SK-N-SH treated with all-trans-retinoic acid at 6 μM for 48 hours (cell line): ENCODE measurements around the gene CUBN.

Experiments
- ATAC-seq: fragments of 200-7000 bp; cut with Tn5 transposase; 3 replicates; pipeline ENCODE4 v1.9.1; 2020; ENCODE audit warnings: mild to moderate bottlenecking, moderate library complexity
- ARNTL ChIP-seq: fragments of 450-650 bp; formaldehyde crosslinking; IDR thresholded peaks from 2 replicates; pipeline ENCODE4 v1.5.0; 2020; ENCODE audit warnings: low read depth, mild to moderate bottlenecking, moderate library complexity, borderline replicate concordance
- BACH2 ChIP-seq: fragments of 250-450 bp; sonication (Bioruptor Pico); IDR thresholded peaks from 2 replicates; pipeline ENCODE4 v1.9.0; 2021; ENCODE audit warnings: mild to moderate bottlenecking, borderline replicate concordance
- CREB5 ChIP-seq: fragments of 250-450 bp; sonication (Bioruptor Pico); IDR thresholded peaks from 2 replicates; pipeline ENCODE4 v1.5.1; 2020; ENCODE audit warnings: low read depth, mild to moderate bottlenecking, moderate library complexity
- CSRNP3 ChIP-seq: fragments of 250-450 bp; sonication (Bioruptor Pico); IDR thresholded peaks from 2 replicates; pipeline ENCODE4 v1.5.1; 2021; ENCODE audit warnings: mild to moderate bottlenecking, moderate library complexity
- ESRRG ChIP-seq: fragments of 250-450 bp; sonication (Bioruptor Pico); IDR thresholded peaks from 2 replicates; pipeline ENCODE4 v1.6.1; 2021; ENCODE audit warnings: mild to moderate bottlenecking
- GLIS3 ChIP-seq: fragments of 250-450 bp; sonication (Bioruptor Pico); IDR thresholded peaks from 2 replicates; pipeline ENCODE4 v1.5.0; 2020; ENCODE audit warnings: mild to moderate bottlenecking, moderate library complexity
- ISL1 ChIP-seq: fragments of 250-450 bp; sonication (Bioruptor Pico); IDR thresholded peaks from 2 replicates; pipeline ENCODE4 v2.1.2; 2022; ENCODE audit warnings: mild to moderate bottlenecking, moderate library complexity
- OSR1 ChIP-seq: fragments of 250-450 bp; sonication (Bioruptor Pico); IDR thresholded peaks from 2 replicates; pipeline ENCODE4 v1.8.0; 2022; ENCODE audit warnings: moderate library complexity, mild to moderate bottlenecking, inconsistent platforms
- POU6F1 ChIP-seq: fragments of 250-450 bp; sonication (Bioruptor Pico); IDR thresholded peaks from 2 replicates; pipeline ENCODE4 v1.8.0; 2021; ENCODE audit warnings: low read depth, mild to moderate bottlenecking, moderate library complexity, borderline replicate concordance
- PPARA ChIP-seq: fragments of 250-450 bp; sonication (Bioruptor Pico); IDR thresholded peaks from 2 replicates; pipeline ENCODE4 v1.5.0; 2020; ENCODE audit warnings: mild to moderate bottlenecking, borderline replicate concordance
- RARB ChIP-seq: fragments of 250-450 bp; sonication (Bioruptor Pico); IDR thresholded peaks from 2 replicates; pipeline ENCODE4 v1.8.0; 2021; ENCODE audit warnings: mild to moderate bottlenecking, moderate library complexity
- SNAI2 ChIP-seq: fragments of 250-450 bp; sonication (Bioruptor Pico); IDR thresholded peaks from 2 replicates; pipeline ENCODE4 v1.5.0; 2020; ENCODE audit warnings: mild to moderate bottlenecking, moderate library complexity
- TCF4 ChIP-seq: fragments of 250-450 bp; sonication (Bioruptor Pico); IDR thresholded peaks from 2 replicates; pipeline ENCODE4 v1.8.0; 2021; ENCODE audit warnings: mild to moderate bottlenecking, moderate library complexity, borderline replicate concordance
- TOX ChIP-seq: fragments of 250-450 bp; sonication (Bioruptor Pico); IDR thresholded peaks from 2 replicates; pipeline ENCODE4 v1.8.0; 2021; ENCODE audit warnings: mild to moderate bottlenecking, moderate library complexity, borderline replicate concordance
- TSHZ2 ChIP-seq: fragments of 250-450 bp; sonication (Bioruptor Pico); IDR thresholded peaks from 2 replicates; pipeline ENCODE4 v1.5.0; 2020; ENCODE audit warnings: mild to moderate bottlenecking, moderate library complexity
- ZC3H10 ChIP-seq: fragments of 250-450 bp; sonication (Bioruptor Pico); IDR thresholded peaks from 2 replicates; pipeline ENCODE4 v1.5.1; 2021; ENCODE audit warnings: mild to moderate bottlenecking, moderate library complexity
- ZFP3 ChIP-seq: fragments of 250-450 bp; sonication (Bioruptor Pico); IDR thresholded peaks from 2 replicates; pipeline ENCODE4 v1.5.0; 2020; ENCODE audit warnings: mild to moderate bottlenecking, moderate library complexity
- ZFP30 ChIP-seq: fragments of 450-650 bp; formaldehyde crosslinking; IDR thresholded peaks from 2 replicates; pipeline ENCODE4 v1.5.0; 2022; ENCODE audit warnings: mild to moderate bottlenecking, moderate library complexity
- ZNF565 ChIP-seq: fragments of 450-650 bp; formaldehyde crosslinking; conservative IDR thresholded peaks from 2 replicates; pipeline ENCODE4 v1.5.0; 2020; ENCODE audit warnings: low read depth, mild to moderate bottlenecking, moderate library complexity
- ZNF70 ChIP-seq: fragments of 450-650 bp; formaldehyde crosslinking; IDR thresholded peaks from 2 replicates; pipeline ENCODE4 v1.5.0; 2020; ENCODE audit warnings: mild to moderate bottlenecking, moderate library complexity
- ZNF8 ChIP-seq: fragments of 450-650 bp; formaldehyde crosslinking; IDR thresholded peaks from 2 replicates; pipeline ENCODE4 v1.5.0; 2020; ENCODE audit warnings: mild to moderate bottlenecking, moderate library complexity
- TF ChIP-seq, protein P1 (sequence below): fragments of 250-450 bp; sonication (Bioruptor Pico); IDR thresholded peaks from 2 replicates; pipeline ENCODE4 v1.8.0; 2020; ENCODE audit warnings: mild to moderate bottlenecking, moderate library complexity, borderline replicate concordance

CUBN gene

GRCh38 chr10:16996530-16996964, 133.1 kb downstream of the CUBN start:
- TF ChIP-seq ZFP3 (CRISPR knock-in tag) = no peak
- TF ChIP-seq ZC3H10 (CRISPR knock-in tag) = no peak
- TF ChIP-seq ESRRG (CRISPR knock-in tag) = no peak
- no peak for TF ChIP-seq GLIS3 (CRISPR knock-in tag)
- no peak for TF ChIP-seq TOX
- no peak for TF ChIP-seq OSR1 (CRISPR knock-in tag)
- TF ChIP-seq SNAI2 (CRISPR knock-in tag) = no peak
- no peak for TF ChIP-seq ZNF70 (CRISPR knock-in tag)
- no peak for TF ChIP-seq CREB5 (CRISPR knock-in tag)
- no peak for TF ChIP-seq PPARA (CRISPR knock-in tag)
- no peak for TF ChIP-seq CSRNP3 (CRISPR knock-in tag)
- no peak for TF ChIP-seq POU6F1
- no peak for TF ChIP-seq TCF4 (CRISPR knock-in tag)
- TF ChIP-seq, protein P1, sequence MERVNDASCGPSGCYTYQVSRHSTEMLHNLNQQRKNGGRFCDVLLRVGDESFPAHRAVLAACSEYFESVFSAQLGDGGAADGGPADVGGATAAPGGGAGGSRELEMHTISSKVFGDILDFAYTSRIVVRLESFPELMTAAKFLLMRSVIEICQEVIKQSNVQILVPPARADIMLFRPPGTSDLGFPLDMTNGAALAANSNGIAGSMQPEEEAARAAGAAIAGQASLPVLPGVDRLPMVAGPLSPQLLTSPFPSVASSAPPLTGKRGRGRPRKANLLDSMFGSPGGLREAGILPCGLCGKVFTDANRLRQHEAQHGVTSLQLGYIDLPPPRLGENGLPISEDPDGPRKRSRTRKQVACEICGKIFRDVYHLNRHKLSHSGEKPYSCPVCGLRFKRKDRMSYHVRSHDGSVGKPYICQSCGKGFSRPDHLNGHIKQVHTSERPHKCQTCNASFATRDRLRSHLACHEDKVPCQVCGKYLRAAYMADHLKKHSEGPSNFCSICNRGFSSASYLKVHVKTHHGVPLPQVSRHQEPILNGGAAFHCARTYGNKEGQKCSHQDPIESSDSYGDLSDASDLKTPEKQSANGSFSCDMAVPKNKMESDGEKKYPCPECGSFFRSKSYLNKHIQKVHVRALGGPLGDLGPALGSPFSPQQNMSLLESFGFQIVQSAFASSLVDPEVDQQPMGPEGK (CRISPR knock-in tag) = no peak
- TF ChIP-seq ZFP30 (CRISPR knock-in tag) = no peak
- ATAC-seq = peak; percentile 76

DNA sequence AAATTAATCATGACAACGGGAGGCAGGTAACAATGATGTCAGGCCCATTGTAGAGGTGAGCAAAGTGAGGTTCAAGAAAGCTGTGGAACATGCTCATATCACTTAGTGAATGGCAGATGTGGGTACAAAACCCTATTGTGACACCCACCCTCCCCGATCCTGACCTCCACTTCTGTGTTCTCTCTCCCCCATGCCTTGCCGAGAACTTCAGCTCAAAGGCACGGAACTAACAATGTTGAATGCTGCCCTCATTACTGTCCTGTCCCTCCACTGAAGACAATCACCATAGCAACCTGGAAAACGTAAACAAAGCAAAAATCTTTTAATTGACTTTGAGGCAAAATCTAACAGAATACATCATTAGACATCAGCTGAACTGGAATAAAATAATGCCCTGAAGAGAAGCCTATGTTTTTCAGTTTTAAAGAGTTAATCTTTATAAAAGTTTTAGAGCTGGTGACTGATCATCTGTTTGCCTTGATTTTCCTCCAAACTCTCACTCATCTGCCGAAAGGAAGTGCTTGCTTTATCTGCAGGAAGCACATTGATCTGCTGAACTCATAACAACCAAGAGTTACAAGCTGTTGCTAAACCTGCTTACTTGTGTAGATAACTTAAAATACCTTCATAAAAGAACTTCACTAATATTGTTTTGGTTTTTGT, 133.6 kb downstream of the CUBN start:
- ATAC-seq = peak; percentile 73
- TF ChIP-seq SNAI2 (CRISPR knock-in tag) (no peak), BACH2 (CRISPR knock-in tag) (no peak), ZNF565 (CRISPR knock-in tag) (no peak), ISL1 (CRISPR knock-in tag) (no peak; the same call in 1 of the 2 replicates), ARNTL (CRISPR knock-in tag) (no peak), ZNF70 (CRISPR knock-in tag) (no peak), OSR1 (CRISPR knock-in tag) (no peak), GLIS3 (CRISPR knock-in tag) (no peak), TCF4 (CRISPR knock-in tag) (no peak), ZFP30 (CRISPR knock-in tag) (no peak), ZNF8 (no peak), RARB (CRISPR knock-in tag) (no peak), CREB5 (CRISPR knock-in tag) (no peak), ZC3H10 (CRISPR knock-in tag) (no peak), ESRRG (CRISPR knock-in tag) (no peak), CSRNP3 (CRISPR knock-in tag) (no peak), TOX (no peak), TSHZ2 (no peak)
